Fibroblast of villous mesenchyme (primary cell): ENCODE results near the gene LOXL1. TPM values are rescaled to one million over a fixed set of nuclear protein-coding genes. Genes with fewer than 3 reads are reported as not detected.
"Not testable (repeated sequence)": the region's sequence is repeated elsewhere in the genome, so short reads cannot be mapped to it uniquely, and the experiment has no call there.

ENCODE experiments used
- DNase-seq: peaks from one replicate; pipeline ENCODE4 v3.0.0-alpha.2; 2010; ENCODE audit warnings: low read depth
- H3K4me3 ChIP-seq: 2 replicates; pipeline ENCODE4 v1.5.1; 2011; ENCODE audit warnings: low read depth, mild to moderate bottlenecking, low read length
- CTCF ChIP-seq: IDR thresholded peaks from 2 replicates; pipeline ENCODE4 v1.5.1; 2012; ENCODE audit warnings: low read depth, mild to moderate bottlenecking, low read length; ENCODE audit not compliant: insufficient read depth
- total RNA-seq: library from RNA; depleted of rRNA; stranded (reverse); fragments of >200 nt; gene quantifications from 2 replicates; pipeline ENCODE4 v1.2.3, GENCODE V29; 2012

LOXL1 gene
- total RNA-seq, 1 donor: 73.8 TPM

- no peak for DNase-seq
- no peak for TF ChIP-seq CTCF
- no peak overlapping the region for H3K4me3 ChIP-seq
Observed at GRCh38 chr15:73935547-73935946, 9.3 kb downstream of the LOXL1 start.

- TF ChIP-seq CTCF: peak; percentile 51
- no peak overlapping the region for H3K4me3 ChIP-seq
- peak; percentile 86 for DNase-seq
Observed at GRCh38 chr15:73936181-73936580, 9.9 kb downstream of the LOXL1 start.

- no peak for DNase-seq
- H3K4me3 ChIP-seq: no peak overlapping the region
- TF ChIP-seq CTCF: no peak
Observed at GRCh38 chr15:73936588-73937290, 10.5 kb downstream of the LOXL1 start.

- no peak for DNase-seq
- no peak for TF ChIP-seq CTCF
- no peak overlapping the region for H3K4me3 ChIP-seq
Observed at GRCh38 chr15:73937296-73937695, 11.0 kb downstream of the LOXL1 start.

GRCh38 chr15:73937726-73938125 is 11.5 kb downstream of the LOXL1 start:
- no peak for DNase-seq
- no peak for TF ChIP-seq CTCF
- no peak overlapping the region for H3K4me3 ChIP-seq

- not testable (repeated sequence) for H3K4me3 ChIP-seq, DNase-seq
Observed at GRCh38 chr15:73938516-73938915, 12.3 kb downstream of the LOXL1 start.

- DNase-seq: no peak
- no peak for TF ChIP-seq CTCF
- no peak overlapping the region for H3K4me3 ChIP-seq
Observed at GRCh38 chr15:73939138-73939537, 12.9 kb downstream of the LOXL1 start.
